Fibroblast of villous mesenchyme (primary cell): ENCODE results near the gene SLC23A1. TPM values are rescaled to one million over a fixed set of nuclear protein-coding genes. Genes with fewer than 3 reads are reported as not detected.

Experiments used
- DNase-seq: peaks from one replicate; pipeline ENCODE4 v3.0.0-alpha.2; 2010; ENCODE audit warnings: low read depth
- H3K4me3 ChIP-seq: 2 replicates; pipeline ENCODE4 v1.5.1; 2011; ENCODE audit warnings: low read depth, mild to moderate bottlenecking, low read length
- total RNA-seq: library from RNA; depleted of rRNA; stranded (reverse); fragments of >200 nt; gene quantifications from 2 replicates; pipeline ENCODE4 v1.2.3, GENCODE V29; 2012
- TF ChIP-seq, protein P1 (sequence below): IDR thresholded peaks from 2 replicates; pipeline ENCODE4 v1.5.1; 2012; ENCODE audit warnings: low read depth, mild to moderate bottlenecking, low read length; ENCODE audit not compliant: insufficient read depth

The SLC23A1 gene
- total RNA-seq, 1 donor, result not detected

DNA sequence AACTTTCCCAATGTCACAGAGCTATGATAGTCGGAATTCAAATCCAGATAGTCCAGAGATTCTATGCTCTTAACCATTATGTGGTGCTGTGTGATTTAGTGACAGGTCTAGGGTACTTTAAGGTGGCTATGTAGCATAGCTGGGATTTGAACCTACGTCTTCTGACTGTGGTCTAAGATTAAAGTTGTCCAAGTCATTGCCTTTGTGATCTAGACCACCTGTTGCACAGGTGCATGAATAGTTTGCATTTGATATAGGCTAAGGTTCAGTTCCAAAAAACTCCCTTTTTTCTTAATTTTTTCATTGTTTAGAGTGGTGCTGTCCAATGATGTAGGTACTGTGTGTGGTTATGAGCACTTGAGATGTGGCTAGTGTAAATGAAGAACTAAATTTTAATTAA lies 38.9 kb downstream of the SLC23A1 start:
- H3K4me3 ChIP-seq, result no peak overlapping the region
- no peak for DNase-seq
- TF ChIP-seq, protein P1, sequence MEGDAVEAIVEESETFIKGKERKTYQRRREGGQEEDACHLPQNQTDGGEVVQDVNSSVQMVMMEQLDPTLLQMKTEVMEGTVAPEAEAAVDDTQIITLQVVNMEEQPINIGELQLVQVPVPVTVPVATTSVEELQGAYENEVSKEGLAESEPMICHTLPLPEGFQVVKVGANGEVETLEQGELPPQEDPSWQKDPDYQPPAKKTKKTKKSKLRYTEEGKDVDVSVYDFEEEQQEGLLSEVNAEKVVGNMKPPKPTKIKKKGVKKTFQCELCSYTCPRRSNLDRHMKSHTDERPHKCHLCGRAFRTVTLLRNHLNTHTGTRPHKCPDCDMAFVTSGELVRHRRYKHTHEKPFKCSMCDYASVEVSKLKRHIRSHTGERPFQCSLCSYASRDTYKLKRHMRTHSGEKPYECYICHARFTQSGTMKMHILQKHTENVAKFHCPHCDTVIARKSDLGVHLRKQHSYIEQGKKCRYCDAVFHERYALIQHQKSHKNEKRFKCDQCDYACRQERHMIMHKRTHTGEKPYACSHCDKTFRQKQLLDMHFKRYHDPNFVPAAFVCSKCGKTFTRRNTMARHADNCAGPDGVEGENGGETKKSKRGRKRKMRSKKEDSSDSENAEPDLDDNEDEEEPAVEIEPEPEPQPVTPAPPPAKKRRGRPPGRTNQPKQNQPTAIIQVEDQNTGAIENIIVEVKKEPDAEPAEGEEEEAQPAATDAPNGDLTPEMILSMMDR, result no peak

DNA sequence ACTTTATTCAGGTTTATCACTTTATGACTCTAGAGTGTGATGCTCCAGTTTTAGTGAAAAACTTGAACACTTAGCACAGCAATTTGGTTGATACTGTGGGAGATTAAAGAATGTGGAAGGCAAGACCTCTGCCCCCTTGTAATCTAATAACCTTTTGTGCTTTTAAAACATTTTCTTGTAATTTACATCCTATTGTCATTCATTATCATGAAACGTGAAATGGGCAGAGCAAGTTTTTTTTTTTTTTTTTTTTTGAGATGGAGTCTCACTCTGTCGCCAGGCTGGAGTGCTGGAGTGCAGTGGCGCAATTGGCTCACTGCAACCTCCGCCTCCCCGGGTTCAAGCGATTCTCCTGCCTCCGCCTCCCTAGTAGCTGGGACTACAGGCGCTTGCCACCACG lies 39.6 kb downstream of the SLC23A1 start:
- peak overlapping the region; percentile 99 for H3K4me3 ChIP-seq
- DNase-seq, result no peak
- TF ChIP-seq, protein P1, result no peak

DNA sequence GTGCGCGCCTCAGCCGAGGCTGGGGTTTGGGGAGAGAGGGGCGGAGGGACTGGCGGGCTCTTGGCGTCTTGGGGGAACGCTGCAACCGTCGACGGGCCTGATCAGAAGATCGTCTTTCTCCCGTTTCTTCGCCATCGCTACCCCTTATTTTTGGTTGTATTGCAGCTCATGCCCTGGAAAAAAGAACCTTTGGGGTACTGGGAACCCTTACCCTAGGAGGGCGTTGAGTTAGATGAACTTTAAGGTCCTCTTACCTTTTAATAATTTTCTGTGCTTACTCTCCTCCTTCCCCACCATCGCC lies 40.7 kb downstream of the SLC23A1 start:
- H3K4me3 ChIP-seq, result peak overlapping the region; percentile 99
- TF ChIP-seq, protein P1, result no peak
- DNase-seq, result no peak

DNA sequence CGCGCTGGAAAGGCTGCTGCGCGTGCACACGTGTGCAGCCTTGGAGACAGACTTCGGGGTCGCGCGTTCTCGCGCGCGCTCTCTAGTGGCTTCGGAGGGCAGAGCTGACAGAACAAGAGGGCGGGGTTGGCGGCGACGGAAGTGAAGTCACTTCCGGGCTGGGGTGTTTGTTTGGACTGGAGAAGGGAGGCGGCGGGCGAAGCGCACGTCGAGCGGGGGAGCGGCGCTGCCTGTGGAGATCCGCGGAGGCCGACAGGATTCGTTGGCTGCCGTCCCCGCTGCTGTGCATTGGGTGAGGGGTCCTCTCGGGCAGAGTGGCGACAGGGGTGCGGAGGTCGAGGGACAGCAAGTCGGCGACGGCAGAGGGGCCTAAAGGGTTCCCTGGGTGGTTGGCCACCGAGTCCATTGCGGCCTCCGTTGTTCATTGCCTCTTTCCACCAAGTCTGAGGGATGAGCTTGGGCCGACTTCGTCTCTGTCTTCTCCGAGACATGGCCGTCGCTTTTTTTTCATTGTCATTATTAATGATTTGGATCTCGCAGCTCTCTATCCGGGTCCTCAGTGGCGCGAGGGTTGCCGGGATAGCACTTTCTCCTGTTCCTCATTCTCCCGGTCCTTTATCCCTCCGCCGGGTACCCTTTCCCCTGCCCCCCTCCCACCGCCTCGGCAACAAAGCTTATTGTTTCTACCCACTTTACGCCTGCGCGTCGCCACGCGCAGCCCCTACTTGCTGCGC lies 41.2 kb downstream of the SLC23A1 start, which contains the start of gene PAIP2:
Gene PAIP2 (plus strand): TSS at position 166 of the 734 bp plus-strand sequence. CDS start 21,931 bp downstream, outside the sequence.
- TF ChIP-seq, protein P1, result peak; percentile 60
- DNase-seq, result peak; percentile 98
- peak within 1 kb of the TSS; percentile 99 for H3K4me3 ChIP-seq

DNA sequence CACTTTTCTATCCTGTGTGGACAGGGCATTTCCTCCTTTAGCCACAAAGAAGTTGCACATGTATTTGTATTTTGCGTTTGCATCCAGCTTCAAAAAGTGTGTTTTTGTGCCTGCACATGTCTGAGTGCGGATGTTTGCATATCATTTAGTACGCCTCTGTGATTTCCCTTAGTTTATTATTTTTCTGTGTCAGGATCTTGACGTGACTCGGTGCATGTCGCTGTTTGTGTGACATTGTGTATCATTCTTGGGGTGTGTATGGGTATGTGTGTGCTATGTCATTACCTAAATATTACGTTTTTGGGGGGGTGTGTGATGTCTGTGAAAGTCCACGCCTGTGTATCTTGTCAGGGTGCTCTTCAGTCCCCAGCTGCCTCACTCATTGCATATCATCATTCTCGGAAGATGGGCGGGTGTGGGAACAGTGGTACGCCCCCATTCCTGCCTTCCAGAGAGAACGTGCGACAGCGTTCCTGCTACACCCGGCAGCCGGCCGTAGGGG lies 41.9 kb downstream of the SLC23A1 start:
- DNase-seq, result no peak
- peak overlapping the region; percentile 99 for H3K4me3 ChIP-seq
- TF ChIP-seq, protein P1, result no peak

DNA sequence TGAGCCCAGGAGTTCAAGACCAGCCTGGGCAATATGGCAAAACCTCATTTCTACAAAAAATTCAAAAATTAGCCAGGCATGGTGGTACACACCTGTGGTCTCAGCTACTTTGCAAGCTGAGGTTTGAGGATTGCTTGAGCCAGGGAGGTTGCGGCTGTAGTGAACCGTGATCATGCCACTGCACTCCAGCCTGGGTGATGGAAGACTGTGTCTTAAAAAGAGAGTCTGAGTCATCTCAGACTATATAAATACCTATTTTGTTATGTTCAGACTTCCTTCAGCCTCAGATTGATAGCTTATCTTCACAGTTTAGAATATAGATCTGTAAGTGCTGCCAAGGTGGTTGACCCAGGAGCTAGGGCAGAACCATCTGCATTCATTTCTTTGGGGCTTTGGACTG lies 43.0 kb downstream of the SLC23A1 start:
- H3K4me3 ChIP-seq, result no peak overlapping the region
- peak; percentile 12 for DNase-seq
- TF ChIP-seq, protein P1, result no peak

DNA sequence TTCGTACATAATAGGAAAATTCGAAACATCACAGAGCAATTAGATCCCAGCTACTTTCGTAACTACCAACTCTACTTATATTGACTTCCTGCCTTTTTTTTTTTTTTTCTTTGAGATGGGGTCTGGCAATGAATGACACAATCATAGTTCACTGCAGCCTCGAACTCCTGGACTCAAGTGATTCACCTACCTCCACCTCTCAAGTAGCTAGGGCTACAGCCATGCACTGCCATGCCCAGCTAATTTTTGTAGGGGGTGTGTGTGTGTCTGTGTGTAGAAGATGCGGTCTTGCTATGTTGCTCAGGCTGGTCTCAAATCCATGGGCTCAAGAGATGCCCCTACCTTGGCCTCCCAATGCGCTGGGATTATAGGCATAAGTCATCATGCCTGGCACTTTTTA lies 47.3 kb downstream of the SLC23A1 start:
- no peak overlapping the region for H3K4me3 ChIP-seq
- TF ChIP-seq, protein P1, result no peak
- no peak for DNase-seq
